Loucy (cell line): Measurements from ENCODE around the gene KCNQ4.

Source experiments
- H2AFZ ChIP-seq: fragments of 200-600 bp; sonication (generic); 2 replicates; pipeline ENCODE4 v1.6.0; 2016; ENCODE audit warnings: antibody characterized with exemption, mild to moderate bottlenecking, low read length, moderate library complexity
- H3F3A ChIP-seq: fragments of 200-600 bp; 2 replicates; pipeline ENCODE4 v1.6.0; 2016; ENCODE audit warnings: antibody characterized with exemption, low read depth, mild to moderate bottlenecking
- H3K27me3 ChIP-seq: fragments of 200-600 bp; sonication (generic); 2 replicates; pipeline ENCODE4 v1.6.1; 2014; ENCODE audit warnings: low read length, mild to moderate bottlenecking; ENCODE audit not compliant: insufficient read depth, poor library complexity, severe bottlenecking
- H3K36me3 ChIP-seq: fragments of 200-600 bp; sonication (generic); 2 replicates; pipeline ENCODE4 v1.6.1; 2016; ENCODE audit warnings: low read length; ENCODE audit not compliant: insufficient read depth
- H3K4me1 ChIP-seq: fragments of 200-600 bp; sonication (generic); 2 replicates; pipeline ENCODE4 v1.5.1; 2014; ENCODE audit warnings: low read length, mild to moderate bottlenecking; ENCODE audit not compliant: insufficient read depth, poor library complexity, severe bottlenecking
- H3K4me2 ChIP-seq: fragments of 200-600 bp; sonication (generic); 2 replicates; pipeline ENCODE4 v1.6.0; 2014; ENCODE audit warnings: antibody characterized with exemption, low read length, low read depth, mild to moderate bottlenecking; ENCODE audit not compliant: poor library complexity, severe bottlenecking
- H3K4me3 ChIP-seq: fragments of 200-600 bp; sonication (generic); 2 replicates; pipeline ENCODE4 v1.5.1; 2014; ENCODE audit warnings: low read length, mild to moderate bottlenecking, mixed read lengths; ENCODE audit not compliant: poor library complexity, severe bottlenecking
- H3K79me2 ChIP-seq: fragments of 200-600 bp; sonication (generic); 2 replicates; pipeline ENCODE4 v1.6.1; 2014; ENCODE audit warnings: low read length; ENCODE audit not compliant: insufficient read depth
- H3K9ac ChIP-seq: fragments of 200-600 bp; sonication (generic); 2 replicates; pipeline ENCODE4 v1.6.0; 2014; ENCODE audit warnings: mild to moderate bottlenecking, low read depth, low read length, moderate library complexity; ENCODE audit not compliant: poor library complexity, severe bottlenecking
- H3K9me2 ChIP-seq: fragments of 200-600 bp; sonication (generic); replicated peaks from 2 replicates; pipeline ENCODE4 v1.6.1; 2016; ENCODE audit warnings: low read depth, low read length, mixed read lengths
- H3K9me3 ChIP-seq: fragments of 200-600 bp; sonication (generic); 2 replicates; pipeline ENCODE4 v1.6.1; 2014; ENCODE audit warnings: mild to moderate bottlenecking, antibody characterized with exemption, low read length, low read depth; ENCODE audit not compliant: insufficient read depth
- H4K20me1 ChIP-seq: fragments of 200-600 bp; sonication (generic); 2 replicates; pipeline ENCODE4 v1.6.0; 2014; ENCODE audit warnings: antibody characterized with exemption, low read length, mild to moderate bottlenecking; ENCODE audit not compliant: insufficient read depth, poor library complexity, severe bottlenecking
- EZH2phosphoT487 ChIP-seq: fragments of 200-600 bp; IDR thresholded peaks from 2 replicates; pipeline ENCODE4 v1.6.1; 2018; ENCODE audit warnings: antibody characterized with exemption, mild to moderate bottlenecking, moderate library complexity, borderline replicate concordance
- TF ChIP-seq, protein P1 (sequence below): fragments of 200-600 bp; sonication (generic); conservative IDR thresholded peaks from 2 replicates; pipeline ENCODE4 v1.5.1; 2014; ENCODE audit warnings: mild to moderate bottlenecking, antibody characterized with exemption, low read length

KCNQ4 gene

DNA sequence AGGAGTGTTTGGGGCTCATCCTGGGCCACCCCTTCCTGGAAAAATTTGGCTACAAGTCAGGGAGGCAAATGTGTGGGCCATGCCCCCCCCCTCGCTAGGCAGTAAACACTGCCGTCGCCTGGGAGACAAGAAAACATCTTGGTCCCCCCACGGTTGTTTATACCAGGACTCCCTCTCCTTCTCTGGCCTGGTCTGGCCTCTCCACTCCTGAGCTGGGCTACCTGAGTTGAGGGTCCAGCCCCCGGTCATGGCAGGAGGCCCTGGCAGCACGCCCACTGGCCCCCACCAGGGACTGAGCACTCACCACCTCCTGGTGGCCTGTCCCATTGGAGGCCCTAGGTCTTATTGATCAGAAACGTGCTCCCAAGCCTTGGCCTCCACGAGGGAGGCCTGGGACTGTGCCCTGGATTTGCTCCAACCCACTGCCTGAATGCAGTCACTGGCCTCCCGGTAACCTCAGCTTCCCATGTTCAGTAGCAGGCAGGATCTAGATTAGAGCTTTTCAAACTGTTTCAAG lies 15.8 kb downstream of the KCNQ4 start:
- Histone ChIP-seq H3K79me2 (no peaks in the 10 kb centered on the region), H2AFZ (no peak overlapping the region), H3F3A (no peaks in the 10 kb centered on the region), H3K9me2 (no peaks in the 10 kb centered on the region), H4K20me1 (no peaks in the 10 kb centered on the region), H3K4me1 (peaks cover 10% of the 10 kb centered on the region), H3K9me3 (no peaks in the 10 kb centered on the region), H3K36me3 (no peaks in the 10 kb centered on the region), H3K4me2 (no peak overlapping the region), H3K27me3 (no peaks in the 10 kb centered on the region), H3K9ac (no peak overlapping the region), H3K4me3 (no peak overlapping the region)
- TF ChIP-seq, protein P1, sequence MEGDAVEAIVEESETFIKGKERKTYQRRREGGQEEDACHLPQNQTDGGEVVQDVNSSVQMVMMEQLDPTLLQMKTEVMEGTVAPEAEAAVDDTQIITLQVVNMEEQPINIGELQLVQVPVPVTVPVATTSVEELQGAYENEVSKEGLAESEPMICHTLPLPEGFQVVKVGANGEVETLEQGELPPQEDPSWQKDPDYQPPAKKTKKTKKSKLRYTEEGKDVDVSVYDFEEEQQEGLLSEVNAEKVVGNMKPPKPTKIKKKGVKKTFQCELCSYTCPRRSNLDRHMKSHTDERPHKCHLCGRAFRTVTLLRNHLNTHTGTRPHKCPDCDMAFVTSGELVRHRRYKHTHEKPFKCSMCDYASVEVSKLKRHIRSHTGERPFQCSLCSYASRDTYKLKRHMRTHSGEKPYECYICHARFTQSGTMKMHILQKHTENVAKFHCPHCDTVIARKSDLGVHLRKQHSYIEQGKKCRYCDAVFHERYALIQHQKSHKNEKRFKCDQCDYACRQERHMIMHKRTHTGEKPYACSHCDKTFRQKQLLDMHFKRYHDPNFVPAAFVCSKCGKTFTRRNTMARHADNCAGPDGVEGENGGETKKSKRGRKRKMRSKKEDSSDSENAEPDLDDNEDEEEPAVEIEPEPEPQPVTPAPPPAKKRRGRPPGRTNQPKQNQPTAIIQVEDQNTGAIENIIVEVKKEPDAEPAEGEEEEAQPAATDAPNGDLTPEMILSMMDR = no peak
- TF ChIP-seq EZH2phosphoT487 = no peak

DNA sequence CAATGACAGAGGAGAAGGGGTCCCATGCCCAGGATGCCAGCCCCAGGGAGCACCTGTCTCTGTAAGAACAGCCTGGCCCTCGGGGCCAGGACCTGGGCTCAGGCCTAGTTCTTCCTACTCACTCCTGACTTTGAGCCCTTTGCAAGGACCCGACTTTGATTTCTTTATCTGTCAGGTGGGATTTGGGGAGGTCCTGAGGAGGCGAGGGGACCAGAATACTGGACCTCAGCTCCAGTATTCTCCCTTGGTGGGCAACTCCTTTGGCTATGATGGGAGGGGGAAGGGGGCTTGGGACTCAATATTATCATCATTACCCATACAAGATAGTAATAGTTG lies 18.1 kb downstream of the KCNQ4 start:
- H3K4me3 ChIP-seq = no peak overlapping the region
- H3K9me2 ChIP-seq = no peaks in the 10 kb centered on the region
- H3K36me3 ChIP-seq = no peaks in the 10 kb centered on the region
- no peak overlapping the region for H3K4me2 ChIP-seq
- no peaks in the 10 kb centered on the region for H4K20me1 ChIP-seq
- H3K9me3 ChIP-seq = no peaks in the 10 kb centered on the region
- no peaks in the 10 kb centered on the region for H3F3A ChIP-seq
- no peak overlapping the region for H3K9ac ChIP-seq
- H3K4me1 ChIP-seq = peaks cover 4% of the 10 kb centered on the region
- no peaks in the 10 kb centered on the region for H3K79me2 ChIP-seq
- TF ChIP-seq, protein P1 = no peak
- no peak for TF ChIP-seq EZH2phosphoT487
- no peaks in the 10 kb centered on the region for H3K27me3 ChIP-seq
- no peak overlapping the region for H2AFZ ChIP-seq

DNA sequence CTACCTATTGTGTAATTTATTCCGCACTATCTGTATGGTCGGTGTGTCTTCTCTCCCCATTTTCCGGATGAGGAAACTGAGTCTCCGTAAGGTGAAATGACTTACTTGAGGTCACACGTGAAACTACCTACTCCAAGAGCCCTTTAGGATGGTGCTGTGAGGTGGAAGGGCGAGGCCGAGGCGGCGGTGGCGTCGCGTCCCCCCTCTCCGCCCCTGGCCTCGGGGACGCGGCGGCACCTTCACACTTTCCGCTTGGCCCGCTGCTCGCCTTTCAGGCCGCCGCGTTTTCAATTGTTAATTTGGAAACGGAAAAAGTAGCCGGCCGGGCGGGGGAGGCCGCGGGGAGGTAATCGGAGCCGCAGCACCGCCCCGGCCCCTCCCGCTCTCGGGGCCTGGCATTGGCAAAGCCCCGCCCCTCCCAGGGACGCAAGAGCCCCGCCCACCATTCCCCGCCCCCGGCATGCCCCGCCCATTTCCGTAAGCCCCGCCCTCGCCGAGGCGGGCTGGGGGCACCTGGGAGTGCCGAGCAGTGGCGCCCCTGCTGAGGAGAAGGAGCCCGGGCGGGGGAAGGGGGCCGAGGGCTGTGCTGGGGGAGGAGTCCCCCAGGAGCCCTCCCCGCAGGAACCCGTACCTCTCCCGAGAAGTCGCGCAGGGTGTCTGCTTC lies 18.6 kb downstream of the KCNQ4 start:
- no peak for TF ChIP-seq EZH2phosphoT487
- TF ChIP-seq, protein P1 = no peak
- H3K36me3 ChIP-seq = no peaks in the 10 kb centered on the region
- no peak overlapping the region for H3K9ac ChIP-seq
- H3K4me3 ChIP-seq = no peak overlapping the region
- H3K9me3 ChIP-seq = no peaks in the 10 kb centered on the region
- no peaks in the 10 kb centered on the region for H3F3A ChIP-seq
- no peaks in the 10 kb centered on the region for H3K9me2 ChIP-seq
- H2AFZ ChIP-seq = no peak overlapping the region
- peaks cover 4% of the 10 kb centered on the region for H3K4me1 ChIP-seq
- H3K4me2 ChIP-seq = no peak overlapping the region
- no peaks in the 10 kb centered on the region for H3K27me3 ChIP-seq
- no peaks in the 10 kb centered on the region for H4K20me1 ChIP-seq
- no peaks in the 10 kb centered on the region for H3K79me2 ChIP-seq
